Left forelimb (tissue), 1 donor: Measurements from ENCODE around the gene ALS2CL.

Experiments
- DNase-seq: peaks from one replicate; pipeline ENCODE4 v3.0.0-alpha.2; 2018; ENCODE audit warnings: low spot score

The ALS2CL gene

DNA sequence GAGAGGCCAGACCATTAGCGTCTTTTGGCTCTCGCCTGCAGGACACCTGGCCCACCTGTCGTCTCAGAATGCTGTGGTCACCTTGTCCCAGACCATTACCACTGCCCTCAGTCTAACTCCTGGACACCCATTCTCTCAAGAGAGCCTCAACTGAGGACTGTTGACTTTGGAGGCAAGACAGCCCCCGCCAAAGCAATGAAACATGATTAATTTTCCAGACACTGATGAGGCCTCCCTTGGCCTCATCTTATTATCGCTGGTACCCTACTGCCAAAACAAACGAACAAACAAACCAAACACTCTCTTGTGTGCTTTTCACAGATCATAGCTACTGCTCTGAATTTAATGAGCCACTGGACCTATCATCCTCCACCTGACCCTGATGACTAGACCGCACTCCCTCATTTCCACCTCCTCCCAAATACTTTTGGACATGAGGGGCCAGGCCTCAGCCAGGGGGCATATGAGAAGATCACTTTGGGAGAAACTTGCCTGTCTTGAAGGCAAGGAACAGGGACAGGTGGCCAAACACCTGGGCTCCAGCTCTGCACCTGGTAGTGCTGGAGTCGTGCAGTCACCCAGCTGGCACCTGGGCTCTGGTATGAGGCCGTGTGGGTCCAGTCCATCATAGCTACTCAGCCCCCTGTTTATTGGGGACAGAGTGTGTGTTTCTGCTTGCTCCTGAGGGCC lies 27.6 kb downstream of the ALS2CL start:
- DNase-seq, result peak; percentile 42

DNA sequence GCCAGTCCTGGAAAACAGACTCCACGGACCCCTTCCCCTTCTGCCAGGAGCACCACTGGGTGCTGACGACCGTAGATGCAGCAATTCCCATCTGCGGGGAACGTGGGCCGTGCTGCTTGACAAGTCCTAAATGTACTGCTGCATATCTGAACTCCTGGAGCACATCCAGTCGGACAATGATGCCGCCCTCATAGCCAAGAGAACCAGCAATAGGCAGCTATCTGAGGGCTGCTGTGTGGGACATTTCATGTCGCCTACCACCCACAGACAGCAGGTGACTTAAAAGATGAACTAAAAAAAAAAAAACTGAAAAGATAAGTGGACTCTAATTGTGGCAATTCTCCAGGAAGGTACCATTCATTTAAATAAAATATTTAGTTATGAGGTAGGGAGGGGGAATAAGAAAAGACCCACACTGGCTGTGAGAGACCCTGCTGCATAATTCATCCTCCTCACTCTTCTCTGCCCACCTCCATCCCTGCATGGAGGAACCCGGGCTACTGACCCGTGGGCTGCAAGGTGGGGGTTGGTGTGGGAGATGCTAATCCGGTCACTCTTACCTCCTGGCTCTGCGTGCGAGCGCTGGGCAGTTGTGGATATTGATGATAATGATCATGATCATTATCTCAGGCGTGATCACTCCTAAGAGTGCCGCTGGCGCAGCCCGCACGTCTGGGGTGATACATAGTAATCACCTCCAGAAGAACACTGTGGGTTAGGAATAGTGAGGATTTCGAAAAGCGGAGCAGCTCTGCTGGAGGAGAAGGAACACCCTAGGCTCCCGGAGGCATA lies 28.3 kb downstream of the ALS2CL start:
- DNase-seq, result peak; percentile 46

DNA sequence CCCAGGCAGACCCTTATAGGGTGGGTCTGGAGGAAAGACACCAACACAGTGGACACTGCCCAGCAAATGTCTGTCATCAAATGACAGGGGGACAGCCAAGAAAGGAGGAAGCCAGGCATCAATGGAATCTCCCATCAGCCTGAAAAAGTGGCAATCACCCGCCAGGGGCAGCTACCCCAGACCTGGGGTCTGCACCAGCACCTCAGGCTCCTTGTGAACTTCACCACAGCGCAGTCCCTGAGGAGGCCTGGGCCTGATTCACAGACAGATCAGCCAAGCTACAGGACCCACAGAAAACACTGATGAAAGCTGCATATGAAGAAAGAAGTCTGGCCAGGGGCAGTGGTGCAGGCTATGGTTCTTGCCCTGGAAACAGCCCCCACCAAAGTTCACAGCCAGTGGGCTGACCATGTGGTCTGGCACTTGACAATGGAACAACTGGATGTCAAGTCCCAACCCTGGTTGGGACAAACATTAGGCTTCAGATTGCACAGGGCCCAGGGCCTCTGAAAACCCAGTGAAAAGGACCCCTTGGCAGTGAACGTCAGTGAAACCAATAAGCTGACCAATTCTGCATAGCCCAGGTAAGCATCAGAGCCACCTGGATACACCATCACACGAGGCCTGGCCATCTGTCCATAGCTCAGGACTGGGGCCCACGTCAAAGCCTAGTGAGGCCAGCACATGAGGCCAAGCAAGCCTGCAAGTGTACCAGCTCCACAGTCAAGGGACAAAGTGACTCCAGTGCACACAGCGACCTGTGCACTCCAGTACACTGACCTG lies 29.1 kb downstream of the ALS2CL start:
- DNase-seq, result no peak

DNA sequence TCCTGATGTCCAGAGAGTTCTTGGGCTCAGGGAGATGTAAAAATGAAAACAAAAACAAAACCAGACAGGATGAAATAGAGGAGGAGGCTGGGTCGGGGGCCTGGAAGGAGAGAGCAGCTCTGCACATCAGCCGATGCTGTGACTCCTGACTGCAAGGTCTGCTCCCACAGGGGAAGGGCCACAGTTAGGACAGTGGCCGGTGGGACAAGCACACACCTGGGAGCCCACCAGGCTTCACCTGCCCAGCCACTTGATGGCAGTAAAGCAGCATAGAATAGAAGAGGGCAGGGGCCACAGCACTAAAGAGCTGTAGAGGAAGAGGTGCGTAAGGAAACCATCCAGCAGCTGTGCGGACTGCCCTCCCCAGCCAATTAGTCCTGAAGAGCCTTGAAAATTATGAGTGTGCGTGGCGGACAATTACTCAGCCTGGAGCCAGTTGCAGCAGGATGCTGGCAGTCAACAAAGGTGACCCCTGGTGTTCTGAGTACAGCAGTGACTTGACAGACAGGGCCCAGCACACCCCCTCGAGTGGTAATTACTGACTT lies 29.8 kb downstream of the ALS2CL start:
- no peak for DNase-seq

GRCh38 chr3:46662771-46663551 lies 30.5 kb downstream of the ALS2CL start:
- no peak for DNase-seq

GRCh38 chr3:46661776-46662766 lies 31.4 kb downstream of the ALS2CL start:
- DNase-seq, result no peak

DNA sequence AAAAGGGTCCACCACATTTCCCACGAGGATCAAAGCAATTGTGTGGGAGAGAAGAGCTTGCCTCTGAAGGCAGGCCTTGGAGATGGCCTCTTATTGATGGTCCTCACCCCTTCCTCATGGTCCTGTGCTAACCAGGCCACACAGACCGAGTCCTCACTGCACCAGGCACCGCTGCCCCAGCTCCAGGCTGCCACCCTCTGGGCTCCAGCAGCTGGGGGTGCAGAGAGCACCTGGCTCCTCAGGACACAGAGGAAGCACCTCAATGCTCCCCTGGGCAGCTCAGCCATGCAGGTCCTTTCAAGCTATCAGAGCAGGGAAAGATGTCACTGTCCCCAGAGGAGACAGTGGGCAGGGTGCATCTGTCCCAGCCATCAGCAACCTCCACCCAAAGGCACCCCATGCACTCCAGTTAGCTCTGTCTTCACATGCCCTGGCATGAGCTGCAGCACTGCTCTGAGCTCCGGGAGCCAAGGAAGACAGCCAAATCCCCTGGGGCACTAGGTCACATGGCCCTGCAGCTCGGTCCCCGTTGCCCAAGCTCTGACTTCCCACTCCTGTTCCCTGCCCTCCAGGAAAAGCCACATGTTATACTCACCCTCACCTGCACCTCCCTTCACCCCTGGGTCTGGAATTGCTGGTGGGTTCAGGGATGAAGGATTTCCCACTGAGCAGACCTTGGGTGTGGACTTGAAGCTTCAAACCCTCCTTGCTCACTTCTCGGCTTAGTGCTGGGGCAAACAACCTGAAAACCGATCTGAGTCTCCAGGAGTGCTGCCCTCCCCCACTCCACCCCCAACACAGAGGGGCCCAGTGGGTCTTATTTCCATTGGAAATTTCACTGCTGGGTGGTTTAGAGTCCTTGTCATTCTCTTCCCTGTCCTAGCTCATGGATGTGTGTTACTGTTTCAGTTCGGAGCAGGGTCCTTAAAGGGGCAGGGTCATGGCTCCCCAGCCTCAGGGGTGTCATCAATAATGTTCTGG lies 32.6 kb downstream of the ALS2CL start:
- DNase-seq, result no peak

DNA sequence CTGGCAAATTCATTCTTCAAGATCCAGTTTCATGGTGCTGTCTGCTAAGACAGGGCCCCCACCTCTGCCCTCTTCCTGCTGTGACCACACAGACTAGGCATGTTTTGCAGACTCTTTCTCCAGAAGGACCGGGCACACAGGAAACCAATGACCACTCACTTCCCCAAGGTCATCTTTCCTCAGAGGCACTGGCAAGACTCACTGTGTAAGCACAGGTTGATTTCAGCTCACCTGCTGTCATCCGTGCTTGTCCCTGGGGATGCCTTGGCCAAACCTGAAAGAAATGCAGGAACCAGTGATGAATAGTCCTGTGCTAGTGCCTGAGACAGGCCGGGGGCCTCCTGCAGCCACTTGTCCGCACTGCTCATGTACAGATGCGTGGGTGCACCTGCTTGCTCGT lies 33.5 kb downstream of the ALS2CL start:
- no peak for DNase-seq

DNA sequence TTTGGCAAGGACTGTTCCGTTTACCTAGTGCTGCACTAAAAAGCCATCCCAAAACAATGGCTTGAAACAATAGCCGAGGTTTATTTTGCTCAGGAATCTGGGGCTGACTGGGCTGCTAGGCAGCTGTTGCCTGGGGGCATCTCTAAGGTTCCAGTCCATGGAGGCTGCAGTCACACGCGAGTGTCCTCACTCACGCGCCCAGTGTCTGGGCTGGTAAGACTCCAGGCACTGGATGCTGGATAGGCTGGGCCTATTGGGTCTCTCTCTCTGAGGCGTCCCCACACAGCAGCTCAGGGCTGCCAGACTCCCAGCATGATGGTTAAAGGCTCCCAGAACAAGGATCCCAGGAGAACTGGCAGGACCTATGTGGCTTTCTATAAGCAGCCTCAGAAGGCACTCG lies 34.2 kb downstream of the ALS2CL start:
- DNase-seq, result no peak

DNA sequence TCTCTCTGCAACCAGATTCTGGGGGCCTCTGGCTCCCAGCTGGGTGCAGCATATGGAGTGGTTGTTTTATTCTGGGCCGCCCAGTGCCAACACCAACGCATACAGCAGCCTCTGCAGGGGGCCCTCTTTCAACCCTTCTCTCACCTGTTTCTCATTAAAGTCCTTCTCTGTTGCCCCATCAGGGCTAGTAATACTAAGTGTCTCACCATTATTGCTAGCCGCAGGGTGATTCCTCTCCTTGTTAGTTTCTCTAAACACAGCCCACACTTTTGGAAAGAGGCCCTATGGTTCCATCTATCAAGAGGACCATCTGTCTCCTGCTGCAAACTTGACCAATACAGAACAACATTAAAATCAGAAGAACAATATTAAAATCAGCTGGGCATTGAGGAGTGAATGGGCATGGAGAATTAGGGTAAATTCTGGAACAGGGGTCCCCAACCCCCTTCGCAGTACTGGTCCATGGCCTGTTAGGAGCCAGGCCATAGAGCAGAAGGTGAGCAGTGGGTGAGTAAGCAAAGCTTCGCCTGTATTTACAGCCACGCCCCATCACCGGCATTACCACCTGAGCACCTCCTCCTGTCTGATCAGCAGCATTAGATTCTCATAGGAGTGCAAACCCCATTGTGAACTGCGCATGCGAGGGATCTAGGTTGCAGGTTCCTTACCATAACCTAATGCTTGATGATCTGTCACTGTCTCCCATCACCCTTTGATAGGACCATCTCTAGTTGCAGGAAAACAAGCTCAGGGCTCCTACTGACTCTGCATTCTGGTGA lies 36.5 kb downstream of the ALS2CL start:
- no peak for DNase-seq

DNA sequence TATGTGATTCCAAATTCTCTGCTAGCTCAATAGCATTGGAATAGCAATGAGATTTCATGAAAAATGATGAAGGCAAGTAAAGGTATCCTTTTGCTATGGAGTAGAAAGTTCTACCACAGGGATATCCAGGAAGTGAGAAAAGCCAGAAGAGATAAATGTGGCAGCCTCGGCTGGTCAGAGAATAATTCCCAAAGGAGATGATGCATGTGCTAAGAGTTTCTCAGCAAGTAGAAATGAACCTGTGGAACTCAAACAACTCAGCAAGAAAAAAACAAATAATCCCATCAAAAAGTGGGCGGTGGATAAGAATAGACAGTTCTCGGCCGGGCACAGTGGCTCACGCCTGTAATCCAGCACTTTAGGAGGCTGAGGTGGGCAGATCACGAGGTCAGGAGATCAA lies 38.2 kb downstream of the ALS2CL start:
- no peak for DNase-seq

- DNase-seq, result no peak
Observed at GRCh38 chr3:46651084-46651483, 42.4 kb downstream of the ALS2CL start.

GRCh38 chr3:46649436-46649835 lies 44.0 kb downstream of the ALS2CL start:
- no peak for DNase-seq

DNA sequence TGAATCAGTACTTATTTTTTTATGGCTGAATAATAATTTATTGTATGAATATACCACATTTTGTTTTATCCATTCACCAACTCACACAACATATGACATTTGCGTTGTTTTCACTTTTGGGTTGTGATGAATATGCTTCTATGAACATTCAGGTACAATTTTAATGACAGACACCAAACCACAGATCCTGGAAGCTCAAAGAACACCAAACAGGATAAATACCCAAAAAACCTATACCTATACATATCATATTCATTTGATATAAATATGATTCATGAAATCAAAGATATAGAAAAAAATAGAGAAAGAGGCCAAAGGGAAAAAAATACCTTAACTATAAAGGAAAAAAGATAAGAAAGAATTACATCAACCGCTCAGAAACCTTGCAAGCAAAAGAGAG lies 45.4 kb downstream of the ALS2CL start:
- no peak for DNase-seq

GRCh38 chr3:46646700-46647099 lies 46.8 kb downstream of the ALS2CL start:
- DNase-seq, result no peak

GRCh38 chr3:46643701-46644100 lies 49.8 kb downstream of the ALS2CL start:
- no peak for DNase-seq

DNA sequence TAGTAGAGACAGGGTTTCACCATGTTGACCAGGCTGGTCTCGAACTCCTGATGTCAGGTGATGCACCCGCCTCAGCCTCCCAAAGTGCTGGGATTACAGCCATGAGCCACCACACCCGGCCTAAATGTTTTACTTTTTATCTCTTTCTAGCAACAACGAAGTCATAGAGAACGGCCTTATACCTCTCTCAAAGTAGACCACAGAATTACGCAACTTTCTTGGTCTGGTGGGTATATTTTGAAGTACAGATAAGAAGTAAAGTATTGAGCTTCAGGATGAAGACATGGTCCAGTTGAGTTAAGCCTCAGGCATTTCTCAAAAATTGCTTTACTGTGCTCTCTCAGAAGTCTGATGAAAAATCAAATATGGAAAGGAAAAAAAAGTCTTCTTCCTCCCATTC lies 50.5 kb downstream of the ALS2CL start:
- DNase-seq, result no peak

DNA sequence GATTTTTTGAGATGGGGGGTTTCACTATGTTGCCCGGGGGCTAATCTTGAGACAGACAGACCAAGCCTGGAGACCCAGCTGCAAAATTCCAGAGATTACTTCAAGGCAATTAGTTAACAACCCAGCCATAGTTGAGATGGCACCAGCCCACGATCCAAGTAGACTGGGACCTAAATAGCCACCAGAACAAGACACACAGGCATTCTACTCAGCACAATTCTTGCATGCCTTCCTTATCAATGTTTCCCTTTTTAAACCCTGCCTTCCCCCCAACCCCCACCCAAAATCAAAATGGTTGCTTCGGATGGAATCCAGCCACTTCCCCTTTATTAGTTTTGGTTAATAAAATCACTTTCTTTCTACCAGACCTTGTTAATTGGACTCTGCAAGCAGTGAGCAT lies 52.6 kb downstream of the ALS2CL start:
- no peak for DNase-seq

DNA sequence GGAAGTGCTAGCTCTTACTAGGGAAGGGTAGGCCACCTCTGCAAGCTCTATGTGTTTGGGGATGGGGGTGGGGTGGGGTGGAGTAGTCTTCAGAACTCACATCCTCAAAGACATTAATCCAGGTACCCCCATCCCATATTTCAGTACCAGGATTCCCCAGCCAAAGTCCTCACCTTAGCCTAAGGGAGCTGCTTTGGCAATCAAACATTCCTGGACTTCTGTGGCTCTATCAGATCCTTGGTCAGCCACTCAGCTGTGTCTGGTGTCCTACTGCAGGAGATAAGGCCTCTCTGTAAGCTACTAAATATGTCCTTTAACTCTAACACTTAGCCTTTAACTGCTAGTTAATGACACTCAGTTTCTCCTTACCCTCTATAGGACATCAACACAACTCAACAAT lies 54.3 kb downstream of the ALS2CL start:
- DNase-seq, result no peak
